Urinary bladder (tissue), 4 donors: ENCODE measurements around the gene SH3PXD2A. TPM values are rescaled to one million over a fixed set of nuclear protein-coding genes. Genes with fewer than 3 reads are reported as not detected.

ENCODE experiments used
- DNase-seq: peaks from one replicate; pipeline ENCODE4 v3.0.0-alpha.2; 2015; ENCODE audit errors: extremely low spot score
- H3K27ac ChIP-seq: one replicate; pipeline ENCODE4 v1.5.1; 2013; ENCODE audit warnings: low read depth, mild to moderate bottlenecking, moderate library complexity
- H3K36me3 ChIP-seq: one replicate; pipeline ENCODE4 v1.6.1; 2013; ENCODE audit warnings: mild to moderate bottlenecking, moderate library complexity; ENCODE audit not compliant: insufficient read depth
- H3K4me1 ChIP-seq: one replicate; pipeline ENCODE4 v1.6.1; 2013; ENCODE audit warnings: mild to moderate bottlenecking, moderate library complexity; ENCODE audit not compliant: insufficient read depth
- H3K4me3 ChIP-seq: one replicate; pipeline ENCODE4 v1.5.1; 2013; ENCODE audit warnings: low read depth, low read length
- WGBS: extraction: QIAGEN DNeasy Blood & Tissue Kit; methylation state at CpG from one replicate; pipeline ENCODE4 v1.1.7; 2013; 5-methylcytosine and 5-hydroxymethylcytosine counted together
- polyA plus RNA-seq: library from polyadenylated mRNA; stranded (reverse); fragments of 200-250 nt; gene quantifications from one replicate; pipeline ENCODE4 v1.2.3, GENCODE V29; 2013
- total RNA-seq: library from RNA; depleted of rRNA; stranded (reverse); fragments of >200 nt; gene quantifications from one replicate; pipeline ENCODE4 v1.2.3, GENCODE V29; 2014
- donor health status: healthy with polysubstance abuse.
- donor health status: healthy.

SH3PXD2A gene
- total and polyA plus RNA-seq, 2 donors = 29.6 to 56.9 TPM

- Histone ChIP-seq H3K4me3 (no peak overlapping the region), H3K27ac (peak overlapping the region; percentile 88), H3K36me3 (no peaks in the 10 kb centered on the region), H3K4me1 (no peaks in the 10 kb centered on the region)
- WGBS = 12% methylated on average over 12 of the region's 12 CpGs
- peak; percentile 83 for DNase-seq
Observed at GRCh38 chr10:103678178-103678526, 177.2 kb downstream of the SH3PXD2A start.

GRCh38 chr10:103677486-103678177 lies 177.7 kb downstream of the SH3PXD2A start:
- Histone ChIP-seq H3K36me3 (no peaks in the 10 kb centered on the region), H3K27ac (peak overlapping the region; percentile 88), H3K4me3 (peak overlapping the region; percentile 20), H3K4me1 (no peaks in the 10 kb centered on the region)
- DNase-seq = no peak
- WGBS = 39% methylated on average over 13 of the region's 13 CpGs

GRCh38 chr10:103676851-103677417 lies 178.4 kb downstream of the SH3PXD2A start:
- Histone ChIP-seq H3K4me1 (no peaks in the 10 kb centered on the region), H3K4me3 (no peak overlapping the region), H3K36me3 (no peaks in the 10 kb centered on the region), H3K27ac (peak overlapping the region; percentile 88)
- peak; percentile 33 for DNase-seq
- 47% methylated on average over 16 of the region's 16 CpGs for WGBS

GRCh38 chr10:103676058-103676785 lies 179.2 kb downstream of the SH3PXD2A start:
- peak overlapping the region; percentile 88 for H3K27ac ChIP-seq
- H3K36me3 ChIP-seq = no peaks in the 10 kb centered on the region
- no peaks in the 10 kb centered on the region for H3K4me1 ChIP-seq
- no peak for DNase-seq
- WGBS = 61% methylated on average over 7 of the region's 7 CpGs
- H3K4me3 ChIP-seq = no peak overlapping the region

- 53% methylated on average over 3 of the region's 3 CpGs for WGBS
- Histone ChIP-seq H3K27ac (no peak overlapping the region), H3K4me1 (no peaks in the 10 kb centered on the region), H3K36me3 (no peaks in the 10 kb centered on the region), H3K4me3 (no peak overlapping the region)
- DNase-seq = peak; percentile 39
Observed at GRCh38 chr10:103673606-103674005, 181.8 kb downstream of the SH3PXD2A start.

GRCh38 chr10:103672345-103672744 lies 183.0 kb downstream of the SH3PXD2A start:
- H3K36me3 ChIP-seq = no peaks in the 10 kb centered on the region
- H3K4me1 ChIP-seq = no peaks in the 10 kb centered on the region
- no peak overlapping the region for H3K4me3 ChIP-seq
- WGBS = 74% methylated on average over 7 of the region's 7 CpGs
- H3K27ac ChIP-seq = no peak overlapping the region
- DNase-seq = no peak

- no peak overlapping the region for H3K27ac ChIP-seq
- H3K4me3 ChIP-seq = no peak overlapping the region
- H3K36me3 ChIP-seq = no peaks in the 10 kb centered on the region
- DNase-seq = no peak
- 63% methylated on average over 10 of the region's 10 CpGs for WGBS
- no peaks in the 10 kb centered on the region for H3K4me1 ChIP-seq
Observed at GRCh38 chr10:103671126-103671895, 184.1 kb downstream of the SH3PXD2A start.

GRCh38 chr10:103669944-103670343 lies 185.4 kb downstream of the SH3PXD2A start:
- Histone ChIP-seq H3K27ac (no peak overlapping the region), H3K36me3 (no peaks in the 10 kb centered on the region), H3K4me3 (no peak overlapping the region), H3K4me1 (no peaks in the 10 kb centered on the region)
- DNase-seq = no peak
- WGBS = 95% methylated on average over 2 of the region's 2 CpGs

GRCh38 chr10:103669243-103669929 lies 186.0 kb downstream of the SH3PXD2A start:
- Histone ChIP-seq H3K4me3 (no peak overlapping the region), H3K4me1 (no peaks in the 10 kb centered on the region), H3K27ac (no peak overlapping the region), H3K36me3 (no peaks in the 10 kb centered on the region)
- DNase-seq = no peak
- 85% methylated on average over 6 of the region's 6 CpGs for WGBS

GRCh38 chr10:103668351-103669242 lies 186.8 kb downstream of the SH3PXD2A start:
- H3K4me3 ChIP-seq = no peak overlapping the region
- 20% methylated on average over 37 of the region's 37 CpGs for WGBS
- no peaks in the 10 kb centered on the region for H3K4me1 ChIP-seq
- no peaks in the 10 kb centered on the region for H3K36me3 ChIP-seq
- no peak for DNase-seq
- H3K27ac ChIP-seq = no peak overlapping the region

- 48% methylated on average over 8 of the region's 8 CpGs for WGBS
- Histone ChIP-seq H3K4me1 (no peaks in the 10 kb centered on the region), H3K36me3 (no peaks in the 10 kb centered on the region), H3K27ac (no peak overlapping the region), H3K4me3 (no peak overlapping the region)
- peak; percentile 80 for DNase-seq
Observed at GRCh38 chr10:103667356-103667755, 188.0 kb downstream of the SH3PXD2A start.

- DNase-seq = no peak
- WGBS = 92% methylated on average over 4 of the region's 4 CpGs
- Histone ChIP-seq H3K4me1 (no peaks in the 10 kb centered on the region), H3K4me3 (no peak overlapping the region), H3K36me3 (no peaks in the 10 kb centered on the region), H3K27ac (no peak overlapping the region)
Observed at GRCh38 chr10:103666762-103667150, 188.6 kb downstream of the SH3PXD2A start.
